ENCODE results near the gene COPG1. TPM values are rescaled to one million over a fixed set of nuclear protein-coding genes. Genes with fewer than 3 reads are reported as not detected.

The COPG1 gene
- total and polyA plus RNA-seq, 9 of the 15 experiments (the other 6 are each of a cell fraction or from before 2014, with no cell fraction given) = 40.3 to 105 (median 62.4) TPM

GRCh38 chr3:129257609-129258008 lies 8.2 kb downstream of the COPG1 start:
- ChIA-PET CTCF (ENCODE audit: low intra/inter-chr PET ratio) (no interaction called here), POLR2A (interaction anchor here (0.6 to 4.7 kb wide), 2 partner anchors 9 to 15 kb away, joined by 4 to 20 read pairs; no protein-coding TSS in a partner anchor)
- Histone ChIP-seq H3K36me3 (ENCODE audit: control insufficient read depth, insufficient read depth, low read length) (peaks cover 83% of the 10 kb centered on the region), H3K4me2 (ENCODE audit: insufficient read depth, low read length) (no peak overlapping the region), H3K27ac (ENCODE audit: extremely low read depth, low read depth, low read length) (no peak overlapping the region), H3K4me1 (replicated peaks in 1 of 2; ENCODE audit: control insufficient read depth in 2 of 2, insufficient read depth in 2 of 2, low read length in 2 of 2) (no peaks in the 10 kb centered on the region), H4K20me1 (replicated peaks; ENCODE audit: control insufficient read depth, insufficient read depth, low read length) (0 out of 2 replicates have a peak, but pooled peaks cover 3% of the 10 kb centered on the region), H3K4me3 (no peak overlapping the region), H3K27me3 (ENCODE audit: control insufficient read depth in 2 of 2, insufficient read depth in 2 of 2, low read length in 2 of 2) (no peaks in the 10 kb centered on the region), H3K9ac (ENCODE audit: insufficient read depth in 1 of 2, low read depth in 2 of 2, low read length in 2 of 2) (no peak overlapping the region), H3K9me3 (replicated peaks; ENCODE audit: control insufficient read depth, insufficient read depth, low read depth, low read length) (no peaks in the 10 kb centered on the region), H3K9me1 (ENCODE audit: control insufficient read depth, insufficient read depth, low read length) (no peaks in the 10 kb centered on the region), H3K79me2 (ENCODE audit: control insufficient read depth, insufficient read depth, low read length) (no peaks in the 10 kb centered on the region), H2AFZ (ENCODE audit: low read depth, low read length) (no peak overlapping the region)
- in situ Hi-C loops (cut with MboI) (no loop called here), intact Hi-C loops (cut with micrococcal nuclease) (no loop called here)
- no TSS peak for BruUV-seq (replicated peaks)
- FAIRE-seq (no peak), DNase-seq (ENCODE audit: extremely low read depth in 1 of 4, low spot score in 3 of 4) (no peak), ATAC-seq (no peak)
- 87% methylated on average over 8 of the region's 11 CpGs for WGBS (ENCODE audit: insufficient coverage, low coverage, missing lambda C conversion rate)
- TF ChIP-seq CEBPB (tag; IDR thresholded peaks at IDR 0.05) (0 out of 2 replicates have a peak, but pooled peaks have one; percentile 13), RBFOX2 (IDR thresholded peaks at IDR 0.05; ENCODE audit: low read depth, low read length) (0 out of 2 replicates have a peak, but pooled peaks have one; percentile 30), POLR2G (IDR thresholded peaks at IDR 0.05; ENCODE audit: low read depth, low read length) (0 out of 2 replicates have a peak, but pooled peaks have one; percentile 15), MEIS2 (IDR thresholded peaks at IDR 0.05; ENCODE audit: partially characterized antibody) (no peak), E2F3 (CRISPR knock-in tag; IDR thresholded peaks at IDR 0.05) (no peak), CUX1 (CRISPR knock-in tag; IDR thresholded peaks at IDR 0.05) (no peak), CREB3 (tag; conservative IDR thresholded peaks at IDR 0.05; ENCODE audit: low read depth) (no peak), ZNF707 (CRISPR knock-in tag; conservative IDR thresholded peaks at IDR 0.05) (no peak), HOXB6 (CRISPR knock-in tag; IDR thresholded peaks at IDR 0.05; ENCODE audit: borderline replicate concordance) (no peak)

Data from K562 (cell line).